GM23338 (cell line): ENCODE measurements around the gene A4GNT. TPM values are rescaled to one million over a fixed set of nuclear protein-coding genes. Genes with fewer than 3 reads are reported as not detected.

Source experiments
- ATAC-seq: fragments of 200-7000 bp; cut with Tn5 transposase; 3 replicates; pipeline ENCODE4 v1.9.1; 2020
- DNase-seq: peaks from one replicate; pipeline ENCODE4 v3.0.0-alpha.2; 2015; ENCODE audit warnings: low spot score
- H2AFZ ChIP-seq: fragments of 200-600 bp; sonication (generic); 2 replicates; pipeline ENCODE4 v1.8.0; 2016; ENCODE audit warnings: antibody characterized with exemption, mild to moderate bottlenecking, moderate library complexity
- H3F3A ChIP-seq: fragments of 200-600 bp; sonication (generic); replicated peaks from 2 replicates; pipeline ENCODE4 v1.8.0; 2017; ENCODE audit warnings: antibody characterized with exemption, mixed run types, low read depth
- H3K27ac ChIP-seq: fragments of 200-600 bp; sonication (generic); 2 replicates; pipeline ENCODE4 v1.6.1; 2016; ENCODE audit warnings: low read depth
- H3K27me3 ChIP-seq: fragments of 200-600 bp; sonication (generic); 2 replicates; pipeline ENCODE4 v1.8.0; 2016; ENCODE audit warnings: mild to moderate bottlenecking, mixed run types, moderate library complexity; ENCODE audit not compliant: insufficient read depth
- H3K36me3 ChIP-seq: fragments of 200-600 bp; sonication (generic); 2 replicates; pipeline ENCODE4 v1.8.0; 2016; ENCODE audit warnings: mild to moderate bottlenecking; ENCODE audit not compliant: insufficient read depth
- H3K4me1 ChIP-seq: fragments of 200-600 bp; sonication (generic); 2 replicates; pipeline ENCODE4 v1.8.0; 2016; ENCODE audit warnings: mild to moderate bottlenecking, moderate library complexity; ENCODE audit not compliant: insufficient read depth
- H3K4me2 ChIP-seq: fragments of 200-600 bp; sonication (generic); 2 replicates; pipeline ENCODE4 v1.7.1; 2017; ENCODE audit warnings: mixed run types
- H3K4me3 ChIP-seq: fragments of 200-600 bp; sonication (generic); 2 replicates; pipeline ENCODE4 v1.6.1; 2016; ENCODE audit warnings: mixed run types
- H3K79me2 ChIP-seq: fragments of 200-600 bp; sonication (generic); replicated peaks from 2 replicates; pipeline ENCODE4 v1.8.0; 2017; ENCODE audit warnings: mild to moderate bottlenecking; ENCODE audit not compliant: insufficient read depth
- H3K9me2 ChIP-seq: fragments of 200-600 bp; sonication (generic); 2 replicates; pipeline ENCODE4 v1.8.0; 2017; ENCODE audit not compliant: insufficient read depth
- H4K20me1 ChIP-seq: fragments of 200-600 bp; sonication (generic); replicated peaks from 2 replicates; pipeline ENCODE4 v1.8.0; 2017; ENCODE audit warnings: mild to moderate bottlenecking; ENCODE audit not compliant: insufficient read depth
- H3K27ac Mint-ChIP-seq: 2 replicates; pipeline ENCODE4 v1.8.0; 2020; ENCODE audit warnings: inconsistent platforms, mild to moderate bottlenecking, moderate library complexity, mixed read lengths
- H3K27me3 Mint-ChIP-seq: 3 replicates; pipeline ENCODE4 v1.8.0; 2022; ENCODE audit warnings: low read depth, mild to moderate bottlenecking, moderate library complexity, mixed read lengths, inconsistent platforms; ENCODE audit not compliant: insufficient read depth, poor library complexity
- H3K36me3 Mint-ChIP-seq: 3 replicates; pipeline ENCODE4 v1.8.0; 2021; ENCODE audit warnings: low read depth, mild to moderate bottlenecking, inconsistent platforms, moderate library complexity, mixed read lengths
- H3K4me1 Mint-ChIP-seq: 3 replicates; pipeline ENCODE4 v1.8.0; 2020; ENCODE audit warnings: mild to moderate bottlenecking, inconsistent platforms, mixed read lengths
- H3K4me3 Mint-ChIP-seq: 3 replicates; pipeline ENCODE4 v1.8.0; 2021; ENCODE audit warnings: moderate library complexity, mild to moderate bottlenecking, inconsistent platforms, mixed read lengths
- H3K9me3 Mint-ChIP-seq: 3 replicates; pipeline ENCODE4 v1.8.0; 2020; ENCODE audit warnings: moderate library complexity, mild to moderate bottlenecking, inconsistent platforms, mixed read lengths
- CREB1 ChIP-seq: fragments of 250-450 bp; sonication (Bioruptor Pico); IDR thresholded peaks from 2 replicates; pipeline ENCODE4 v1.5.0; 2020; ENCODE audit warnings: low read depth, mild to moderate bottlenecking, moderate library complexity
- CTCF ChIP-seq, 2 experiments: fragments of 200-600 bp in 1 of 2; sonication (generic) in 1 of 2; conservative IDR thresholded peaks; 2 replicates each; pipeline versions ENCODE4 v1.5.1 to v1.6.1; 2016 to 2017; ENCODE audit warnings: antibody characterized with exemption in 2 of 2, low read depth in 2 of 2, mild to moderate bottlenecking in 2 of 2, moderate library complexity in 1 of 2
- ETS1 ChIP-seq: IDR thresholded peaks from 2 replicates; pipeline ENCODE4 v1.6.1; 2016; ENCODE audit warnings: antibody characterized with exemption
- EZH2 ChIP-seq: fragments of 200-600 bp; sonication (generic); IDR thresholded peaks from one replicate; pipeline ENCODE4 v1.8.0; 2017; ENCODE audit warnings: antibody characterized with exemption, mild to moderate bottlenecking, low read depth; ENCODE audit not compliant: unreplicated experiment
- EZH2phosphoT487 ChIP-seq: fragments of 200-600 bp; sonication (generic); IDR thresholded peaks from one replicate; pipeline ENCODE4 v1.8.1; 2018; ENCODE audit warnings: antibody characterized with exemption; ENCODE audit not compliant: unreplicated experiment
- JUNB ChIP-seq: IDR thresholded peaks from one replicate; pipeline ENCODE4 v1.6.1; 2016; ENCODE audit warnings: antibody characterized with exemption; ENCODE audit not compliant: unreplicated experiment
- NANOG ChIP-seq: IDR thresholded peaks from 2 replicates; pipeline ENCODE4 v1.6.1; 2016; ENCODE audit warnings: antibody characterized with exemption, borderline replicate concordance
- POLR2AphosphoS5 ChIP-seq: IDR thresholded peaks from 2 replicates; pipeline ENCODE4 v1.6.1; 2016; ENCODE audit warnings: antibody characterized with exemption, low read depth
- REST ChIP-seq: IDR thresholded peaks from one replicate; pipeline ENCODE4 v1.6.1; 2018; ENCODE audit warnings: antibody characterized with exemption; ENCODE audit not compliant: unreplicated experiment
- ZNF114 ChIP-seq: fragments of 250-450 bp; sonication (Bioruptor Pico); IDR thresholded peaks from 2 replicates; pipeline ENCODE4 v1.5.0; 2020; ENCODE audit warnings: mild to moderate bottlenecking, moderate library complexity
- ZNF331 ChIP-seq: fragments of 250-450 bp; sonication (Bioruptor Pico); IDR thresholded peaks from 2 replicates; pipeline ENCODE4 v1.5.0; 2020; ENCODE audit warnings: low read depth, mild to moderate bottlenecking, moderate library complexity
- polyA plus RNA-seq: library from polyadenylated mRNA; unstranded; fragments of >200 nt; fragmentation: Nextera tagmentation; extraction: Ambion mirVana; gene quantifications from 2 replicates; pipeline ENCODE4 v1.2.1, GENCODE V29; 2016
- total RNA-seq: library from RNA; depleted of rRNA; stranded (reverse); fragments of >200 nt; shearing (Covaris generic); gene quantifications from 2 replicates; pipeline ENCODE4 v1.2.3, GENCODE V29; 2014

A4GNT gene
- total and polyA plus RNA-seq, 2 experiments from 2014 or later = not detected

GRCh38 chr3:138127636-138128365, 4.4 kb downstream of the A4GNT start (continued):
- TF ChIP-seq CTCF (conservative IDR thresholded peaks at IDR 0.05; ENCODE audit: low read depth in 2 of 2) = no peak

GRCh38 chr3:138125548-138126221, 6.5 kb downstream of the A4GNT start:
- no peaks in the 10 kb centered on the region for H3K4me1 Mint-ChIP-seq
- Histone ChIP-seq H2AFZ (no peak overlapping the region), H3K27ac (no peak overlapping the region), H3F3A (no peaks in the 10 kb centered on the region), H3K27me3 (no peaks in the 10 kb centered on the region), H4K20me1 (no peaks in the 10 kb centered on the region), H3K4me3 (no peak overlapping the region), H3K4me1 (no peaks in the 10 kb centered on the region), H3K4me2 (no peak overlapping the region), H3K9me2 (no peaks in the 10 kb centered on the region), H3K36me3 (peaks cover 3% of the 10 kb centered on the region; the same call in 1 of the 2 replicates), H3K79me2 (no peaks in the 10 kb centered on the region)
- TF ChIP-seq ZNF114 (CRISPR knock-in tag) (no peak), NANOG (no peak), EZH2phosphoT487 (no peak)
- no peak overlapping the region for H3K27ac Mint-ChIP-seq
- DNase-seq (no peak), ATAC-seq (no peak)
- H3K4me3 Mint-ChIP-seq = no peak overlapping the region
- peaks cover 10% of the 10 kb centered on the region for H3K9me3 Mint-ChIP-seq
- H3K27me3 Mint-ChIP-seq = peaks cover 6% of the 10 kb centered on the region
- H3K36me3 Mint-ChIP-seq = peaks cover 4% of the 10 kb centered on the region

GRCh38 chr3:138124706-138125355, 7.4 kb downstream of the A4GNT start:
- Mint-ChIP-seq H3K27me3 (peaks cover 6% of the 10 kb centered on the region), H3K36me3 (peaks cover 4% of the 10 kb centered on the region), H3K9me3 (peaks cover 10% of the 10 kb centered on the region), H3K4me3 (no peak overlapping the region), H3K4me1 (no peaks in the 10 kb centered on the region), H3K27ac (no peak overlapping the region)
- Histone ChIP-seq H4K20me1 (no peaks in the 10 kb centered on the region), H3K4me1 (no peaks in the 10 kb centered on the region), H3K36me3 (peaks cover 3% of the 10 kb centered on the region; the same call in 1 of the 2 replicates), H3K4me2 (no peak overlapping the region), H3K4me3 (no peak overlapping the region), H3K27me3 (no peaks in the 10 kb centered on the region), H3K9me2 (no peaks in the 10 kb centered on the region), H2AFZ (no peak overlapping the region), H3K79me2 (no peaks in the 10 kb centered on the region), H3K27ac (no peak overlapping the region), H3F3A (no peaks in the 10 kb centered on the region)
- ATAC-seq (no peak), DNase-seq (no peak)
- no peak for TF ChIP-seq ZNF331 (CRISPR knock-in tag)
- TF ChIP-seq EZH2 = no peak
- TF ChIP-seq JUNB = no peak
- no peak for TF ChIP-seq REST
- TF ChIP-seq ETS1 = no peak
- TF ChIP-seq CTCF (conservative IDR thresholded peaks at IDR 0.05; ENCODE audit: low read depth in 2 of 2) = no peak
- TF ChIP-seq NANOG = no peak
- no peak for TF ChIP-seq CREB1 (CRISPR knock-in tag)
- TF ChIP-seq POLR2AphosphoS5 = no peak
- no peak for TF ChIP-seq ZNF114 (CRISPR knock-in tag)
- TF ChIP-seq EZH2phosphoT487 = no peak
